Esophagus muscularis mucosa (tissue), 3 donors: ENCODE measurements around the gene GBA3.

ENCODE experiments used
- POLR2AphosphoS5 ChIP-seq, 2 donors: sonication (generic); formaldehyde crosslinking; IDR thresholded peaks; one replicate each; pipeline ENCODE4 v1.6.1; 2017; ENCODE audit warnings: antibody characterized with exemption in 2 of 2
- TF ChIP-seq, protein P1 (sequence below), 3 experiments: fragments of 200-600 bp in 2 of 3; fragments of 450-650 bp in 1 of 3; sonication (generic) in 2 of 3; IDR thresholded peaks; one replicate each; pipeline ENCODE4 v1.5.1; 2017 to 2019; ENCODE audit warnings: antibody characterized with exemption in 3 of 3, mild to moderate bottlenecking in 2 of 3, moderate library complexity in 1 of 3

DNA sequence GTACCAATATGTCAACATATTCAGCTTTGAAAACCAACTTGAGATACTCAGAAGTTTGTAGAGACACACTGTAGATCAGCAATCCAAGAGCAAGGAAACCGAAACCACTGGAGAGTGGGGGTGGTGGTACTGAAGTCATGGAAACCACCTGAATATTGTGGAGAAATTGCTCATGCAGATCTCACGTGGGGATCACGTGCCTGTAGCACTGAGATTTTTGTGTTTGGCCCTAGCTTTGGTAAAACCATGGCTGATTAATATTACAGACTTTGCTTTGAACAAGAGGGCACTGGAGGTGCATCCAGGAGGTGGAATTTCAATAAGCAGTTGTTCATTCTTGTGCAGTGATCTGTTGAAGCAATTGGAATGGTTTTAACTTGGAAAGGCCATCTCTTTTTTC, 47.2 kb downstream of the GBA3 start:
- TF ChIP-seq, protein P1, sequence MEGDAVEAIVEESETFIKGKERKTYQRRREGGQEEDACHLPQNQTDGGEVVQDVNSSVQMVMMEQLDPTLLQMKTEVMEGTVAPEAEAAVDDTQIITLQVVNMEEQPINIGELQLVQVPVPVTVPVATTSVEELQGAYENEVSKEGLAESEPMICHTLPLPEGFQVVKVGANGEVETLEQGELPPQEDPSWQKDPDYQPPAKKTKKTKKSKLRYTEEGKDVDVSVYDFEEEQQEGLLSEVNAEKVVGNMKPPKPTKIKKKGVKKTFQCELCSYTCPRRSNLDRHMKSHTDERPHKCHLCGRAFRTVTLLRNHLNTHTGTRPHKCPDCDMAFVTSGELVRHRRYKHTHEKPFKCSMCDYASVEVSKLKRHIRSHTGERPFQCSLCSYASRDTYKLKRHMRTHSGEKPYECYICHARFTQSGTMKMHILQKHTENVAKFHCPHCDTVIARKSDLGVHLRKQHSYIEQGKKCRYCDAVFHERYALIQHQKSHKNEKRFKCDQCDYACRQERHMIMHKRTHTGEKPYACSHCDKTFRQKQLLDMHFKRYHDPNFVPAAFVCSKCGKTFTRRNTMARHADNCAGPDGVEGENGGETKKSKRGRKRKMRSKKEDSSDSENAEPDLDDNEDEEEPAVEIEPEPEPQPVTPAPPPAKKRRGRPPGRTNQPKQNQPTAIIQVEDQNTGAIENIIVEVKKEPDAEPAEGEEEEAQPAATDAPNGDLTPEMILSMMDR (IDR thresholded peaks at IDR 0.05): no peak
- TF ChIP-seq POLR2AphosphoS5 (IDR thresholded peaks at IDR 0.05): no peak
